Neural progenitor cell (in vitro differentiated cells): ENCODE data around the gene QSER1. TPM values are rescaled to one million over a fixed set of nuclear protein-coding genes. Genes with fewer than 3 reads are reported as not detected.
"Not testable (repeated sequence)": the region's sequence is repeated elsewhere in the genome, so short reads cannot be mapped to it uniquely, and the experiment has no call there.

Experiments used
- DNase-seq: peaks from one replicate; pipeline ENCODE4 v3.0.0-alpha.2; 2016; ENCODE audit warnings: low spot score
- H2AFZ ChIP-seq: fragments of 200-600 bp; sonication (generic); replicated peaks from 2 replicates; pipeline ENCODE4 v1.6.1; 2016; ENCODE audit warnings: antibody characterized with exemption
- H3F3A ChIP-seq: fragments of 200-600 bp; sonication (generic); 2 replicates; pipeline ENCODE4 v1.6.1; 2016; ENCODE audit warnings: antibody characterized with exemption, low read depth
- H3K27ac ChIP-seq: fragments of 200-600 bp; sonication (generic); 2 replicates; pipeline ENCODE4 v1.5.1; 2016; ENCODE audit warnings: mild to moderate bottlenecking
- H3K27me3 ChIP-seq: fragments of 200-600 bp; sonication (generic); 2 replicates; pipeline ENCODE4 v1.6.1; 2016; ENCODE audit warnings: mild to moderate bottlenecking, moderate library complexity
- H3K36me3 ChIP-seq: fragments of 200-600 bp; sonication (generic); 2 replicates; pipeline ENCODE4 v1.5.1; 2016
- H3K4me1 ChIP-seq: fragments of 200-600 bp; sonication (generic); 2 replicates; pipeline ENCODE4 v1.6.1; 2016; ENCODE audit warnings: mixed run types
- H3K4me2 ChIP-seq: fragments of 200-600 bp; sonication (generic); 2 replicates; pipeline ENCODE4 v1.6.1; 2016
- H3K4me3 ChIP-seq: fragments of 200-600 bp; sonication (generic); 2 replicates; pipeline ENCODE4 v1.5.1; 2016
- H3K79me2 ChIP-seq: fragments of 200-600 bp; sonication (generic); 2 replicates; pipeline ENCODE4 v1.6.1; 2016; ENCODE audit warnings: low read depth
- H3K9ac ChIP-seq: fragments of 200-600 bp; sonication (generic); 2 replicates; pipeline ENCODE4 v1.6.1; 2016
- H3K9me3 ChIP-seq: fragments of 200-600 bp; sonication (generic); 2 replicates; pipeline ENCODE4 v1.5.1; 2016; ENCODE audit warnings: low read depth
- H4K20me1 ChIP-seq: fragments of 200-600 bp; sonication (generic); 2 replicates; pipeline ENCODE4 v1.6.1; 2016; ENCODE audit warnings: low read depth
- H3K27ac Mint-ChIP-seq: 3 replicates; pipeline ENCODE4 v1.8.0; 2021; ENCODE audit warnings: mixed read lengths
- H3K27me3 Mint-ChIP-seq: 2 replicates; pipeline ENCODE4 v1.8.0; 2022; ENCODE audit warnings: low read depth, mild to moderate bottlenecking, inconsistent platforms, moderate library complexity, mixed read lengths; ENCODE audit not compliant: insufficient read depth
- H3K36me3 Mint-ChIP-seq: 3 replicates; pipeline ENCODE4 v1.8.0; 2021; ENCODE audit warnings: mixed read lengths
- H3K4me1 Mint-ChIP-seq: 3 replicates; pipeline ENCODE4 v1.8.0; 2021; ENCODE audit warnings: mixed read lengths
- H3K4me3 Mint-ChIP-seq: 3 replicates; pipeline ENCODE4 v1.8.0; 2021; ENCODE audit warnings: mild to moderate bottlenecking, moderate library complexity, mixed read lengths
- H3K9me3 Mint-ChIP-seq: 3 replicates; pipeline ENCODE4 v1.8.0; 2020; ENCODE audit warnings: mixed read lengths
- CTCF ChIP-seq: fragments of 200-600 bp; sonication (generic); IDR thresholded peaks from 2 replicates; pipeline ENCODE4 v1.5.1; 2017; ENCODE audit warnings: antibody characterized with exemption, mild to moderate bottlenecking
- EZH2 ChIP-seq: fragments of 200-600 bp; sonication (generic); IDR thresholded peaks from 2 replicates; pipeline ENCODE4 v1.6.1; 2017; ENCODE audit warnings: antibody characterized with exemption, mild to moderate bottlenecking, moderate library complexity
- EZH2phosphoT487 ChIP-seq: fragments of 200-600 bp; sonication (generic); IDR thresholded peaks from 2 replicates; pipeline ENCODE4 v1.6.1; 2017; ENCODE audit warnings: antibody characterized with exemption
- total RNA-seq: library from RNA; depleted of rRNA; stranded (reverse); fragments of >200 nt; gene quantifications from 2 replicates; pipeline ENCODE4 v1.2.3, GENCODE V29; 2015; ENCODE audit warnings: low replicate concordance

Gene QSER1
- total RNA-seq, 1 donor from 2014 or later = 79.2 TPM

GRCh38 chr11:32858731-32859130 is 33.9 kb upstream of the QSER1 start:
- TF ChIP-seq EZH2phosphoT487 (no peak), CTCF (peak; percentile 27)

GRCh38 chr11:32861850-32862577 is 30.6 kb upstream of the QSER1 start:
- H3K27me3 ChIP-seq = no peaks in the 10 kb centered on the region
- no peaks in the 10 kb centered on the region for H3K79me2 ChIP-seq
- H3K4me3 ChIP-seq = no peak overlapping the region
- Mint-ChIP-seq H3K27ac (no peak overlapping the region), H3K4me1 (no peaks in the 10 kb centered on the region), H3K36me3 (no peaks in the 10 kb centered on the region), H3K9me3 (no peaks in the 10 kb centered on the region), H3K4me3 (no peak overlapping the region), H3K27me3 (no peaks in the 10 kb centered on the region)
- no peaks in the 10 kb centered on the region for H3K4me1 ChIP-seq
- TF ChIP-seq EZH2phosphoT487 = no peak
- no peak for TF ChIP-seq EZH2
- TF ChIP-seq CTCF = no peak
- H3K27ac ChIP-seq = no peak overlapping the region
- H2AFZ ChIP-seq = no peak overlapping the region
- no peaks in the 10 kb centered on the region for H3K36me3 ChIP-seq
- H3K9me3 ChIP-seq = no peaks in the 10 kb centered on the region
- no peak for DNase-seq
- no peak overlapping the region for H3K9ac ChIP-seq
- H3K4me2 ChIP-seq = no peak overlapping the region
- no peaks in the 10 kb centered on the region for H4K20me1 ChIP-seq
- H3F3A ChIP-seq = no peaks in the 10 kb centered on the region

More at GRCh38 chr11:32858731-32859130, 33.9 kb upstream of the QSER1 start:
- Histone ChIP-seq H3F3A (no peaks in the 10 kb centered on the region), H3K27ac (no peak overlapping the region), H3K4me3 (no peak overlapping the region), H3K79me2 (no peaks in the 10 kb centered on the region), H3K36me3 (no peaks in the 10 kb centered on the region), H3K27me3 (no peaks in the 10 kb centered on the region), H4K20me1 (no peaks in the 10 kb centered on the region), H3K9me3 (no peaks in the 10 kb centered on the region), H3K9ac (no peak overlapping the region), H2AFZ (no peak overlapping the region), H3K4me1 (no peaks in the 10 kb centered on the region), H3K4me2 (no peak overlapping the region)
- DNase-seq = no peak
- no peaks in the 10 kb centered on the region for H3K9me3 Mint-ChIP-seq
- H3K4me3 Mint-ChIP-seq = no peak overlapping the region
- H3K4me1 Mint-ChIP-seq = no peaks in the 10 kb centered on the region
- H3K27ac Mint-ChIP-seq = no peak overlapping the region
- H3K36me3 Mint-ChIP-seq = no peaks in the 10 kb centered on the region
- H3K27me3 Mint-ChIP-seq = no peaks in the 10 kb centered on the region

GRCh38 chr11:32864555-32864954 is 28.1 kb upstream of the QSER1 start:
- Mint-ChIP-seq H3K27ac (no peak overlapping the region), H3K27me3 (peaks cover 2% of the 10 kb centered on the region), H3K4me3 (no peak overlapping the region), H3K36me3 (no peaks in the 10 kb centered on the region), H3K9me3 (no peaks in the 10 kb centered on the region), H3K4me1 (no peaks in the 10 kb centered on the region)
- H3K27ac ChIP-seq = no peak overlapping the region
- no peaks in the 10 kb centered on the region for H3K79me2 ChIP-seq
- H3K9ac ChIP-seq = no peak overlapping the region
- H4K20me1 ChIP-seq = no peaks in the 10 kb centered on the region
- no peak overlapping the region for H3K4me2 ChIP-seq
- DNase-seq = no peak
- no peaks in the 10 kb centered on the region for H3K36me3 ChIP-seq
- H2AFZ ChIP-seq = no peak overlapping the region
- no peaks in the 10 kb centered on the region for H3K9me3 ChIP-seq
- H3K4me1 ChIP-seq = no peaks in the 10 kb centered on the region
- no peaks in the 10 kb centered on the region for H3F3A ChIP-seq
- TF ChIP-seq EZH2 (no peak), EZH2phosphoT487 (no peak), CTCF (no peak)
- no peak overlapping the region for H3K4me3 ChIP-seq
- no peaks in the 10 kb centered on the region for H3K27me3 ChIP-seq

- not testable (repeated sequence) for H3K4me3 Mint-ChIP-seq, H3K4me3 ChIP-seq, H4K20me1 ChIP-seq, H3K79me2 ChIP-seq, H3K4me1 Mint-ChIP-seq, H3K9me3 Mint-ChIP-seq, H3F3A ChIP-seq, H3K4me1 ChIP-seq, DNase-seq, H3K27ac ChIP-seq, H3K9ac ChIP-seq, H3K27me3 ChIP-seq, H3K36me3 ChIP-seq, H2AFZ ChIP-seq, H3K4me2 ChIP-seq, H3K9me3 ChIP-seq, H3K27me3 Mint-ChIP-seq, H3K27ac Mint-ChIP-seq, H3K36me3 Mint-ChIP-seq
Observed at GRCh38 chr11:32868752-32869151, 23.9 kb upstream of the QSER1 start.
